H1 (cell line): ENCODE measurements around the gene IMP3.

Experiments used
- BACH1 ChIP-seq: IDR thresholded peaks from 2 replicates; pipeline ENCODE4 v1.6.1; 2012; ENCODE audit warnings: low read length, improper control_type of control experiment
- CTCF ChIP-seq, 3 experiments: IDR thresholded peaks; 1 replicate in 2 of 3; 2 replicates in 1 of 3; pipeline versions ENCODE4 v1.5.1 to v1.6.1; 2011; ENCODE audit warnings: low read length in 3 of 3, mild to moderate bottlenecking in 3 of 3, inconsistent platforms in 2 of 3, low read depth in 1 of 3, moderate library complexity in 1 of 3; ENCODE audit not compliant: insufficient read depth in 1 of 3; ENCODE audit errors: control extremely low read depth in 1 of 3
- JUN ChIP-seq: IDR thresholded peaks from 2 replicates; pipeline ENCODE4 v1.6.1; 2011; ENCODE audit warnings: low read depth, mild to moderate bottlenecking, improper control_type of control experiment, low read length
- KDM1A ChIP-seq: fragments of 200-600, 300-600 bp; sonication (generic); IDR thresholded peaks from 2 replicates; pipeline ENCODE4 v1.7.1; 2016; ENCODE audit warnings: mild to moderate bottlenecking, low read length, borderline replicate concordance
- MAX ChIP-seq: IDR thresholded peaks from 2 replicates; pipeline ENCODE4 v1.6.1; 2012; ENCODE audit warnings: inconsistent platforms
- POLR2AphosphoS5 ChIP-seq: IDR thresholded peaks from 2 replicates; pipeline ENCODE4 v1.6.1; 2011; ENCODE audit warnings: low read depth, low read length

DNA sequence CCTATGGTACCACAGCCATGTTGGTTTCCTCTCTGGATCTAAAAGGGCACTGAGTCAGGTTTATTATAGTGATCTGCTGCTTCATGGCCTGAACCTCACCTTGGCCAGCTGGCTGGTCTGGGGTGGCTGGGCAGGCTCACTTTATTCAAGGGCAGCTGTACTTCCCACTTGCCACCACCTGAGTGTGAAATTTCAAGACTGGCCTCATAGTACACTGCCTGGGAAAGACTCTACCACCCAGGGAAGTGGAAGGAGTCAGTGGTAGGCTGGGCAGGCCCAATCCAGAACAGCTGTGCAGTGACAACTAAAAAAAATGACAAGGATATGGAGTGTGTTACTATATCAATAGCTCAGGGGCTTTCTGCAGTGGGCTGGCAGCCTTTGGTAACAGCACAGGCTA, 23.3 kb downstream of the IMP3 start:
- TF ChIP-seq POLR2AphosphoS5 (no peak), CTCF (IDR thresholded peaks at IDR 0.05; ENCODE audit: control extremely low read depth in 1 of 3, insufficient read depth in 1 of 3, low read depth in 1 of 3, low read length in 3 of 3) (no peak), BACH1 (no peak), JUN (no peak), MAX (no peak), KDM1A (no peak)
